Esophagus mucosa (tissue), 1 donor: Measurements from ENCODE around the gene SEMA6A. TPM values are rescaled to one million over a fixed set of nuclear protein-coding genes. Genes with fewer than 3 reads are reported as not detected.
"Not testable (repeated sequence)": the region's sequence is repeated elsewhere in the genome, so short reads cannot be mapped to it uniquely, and the experiment has no call there.

Source experiments
- ATAC-seq: fragments of 200-7000 bp; cut with Tn5 transposase; one replicate; pipeline ENCODE4 v1.9.1; 2020
- total RNA-seq: library from RNA; stranded (reverse); gene quantifications from one replicate; pipeline ENCODE4 v1.2.4, GENCODE V29; 2023
- donor health status: DM: yes; HTN: yes; CAD: no.

The SEMA6A gene
- total RNA-seq, 1 donor from 2014 or later, result 6.1 TPM

DNA sequence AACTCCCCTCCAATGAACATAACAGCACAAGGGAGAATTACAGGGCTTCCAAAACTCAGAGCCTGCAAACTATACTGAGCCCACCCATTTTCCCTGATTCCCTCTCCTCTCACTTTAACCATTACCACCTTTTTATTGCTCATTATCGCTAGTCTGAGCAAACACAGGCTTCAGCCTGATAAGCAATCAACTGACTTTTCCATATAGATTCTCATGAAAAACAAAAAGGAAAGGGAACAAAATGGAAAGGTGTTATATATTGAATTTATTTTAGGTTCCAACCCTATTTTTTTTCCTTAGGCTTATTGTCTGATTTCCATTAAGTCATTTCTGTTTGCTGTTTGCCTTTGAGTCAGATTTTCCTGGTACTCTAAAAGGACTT lies 27.9 kb downstream of the SEMA6A start:
- no peak for ATAC-seq

DNA sequence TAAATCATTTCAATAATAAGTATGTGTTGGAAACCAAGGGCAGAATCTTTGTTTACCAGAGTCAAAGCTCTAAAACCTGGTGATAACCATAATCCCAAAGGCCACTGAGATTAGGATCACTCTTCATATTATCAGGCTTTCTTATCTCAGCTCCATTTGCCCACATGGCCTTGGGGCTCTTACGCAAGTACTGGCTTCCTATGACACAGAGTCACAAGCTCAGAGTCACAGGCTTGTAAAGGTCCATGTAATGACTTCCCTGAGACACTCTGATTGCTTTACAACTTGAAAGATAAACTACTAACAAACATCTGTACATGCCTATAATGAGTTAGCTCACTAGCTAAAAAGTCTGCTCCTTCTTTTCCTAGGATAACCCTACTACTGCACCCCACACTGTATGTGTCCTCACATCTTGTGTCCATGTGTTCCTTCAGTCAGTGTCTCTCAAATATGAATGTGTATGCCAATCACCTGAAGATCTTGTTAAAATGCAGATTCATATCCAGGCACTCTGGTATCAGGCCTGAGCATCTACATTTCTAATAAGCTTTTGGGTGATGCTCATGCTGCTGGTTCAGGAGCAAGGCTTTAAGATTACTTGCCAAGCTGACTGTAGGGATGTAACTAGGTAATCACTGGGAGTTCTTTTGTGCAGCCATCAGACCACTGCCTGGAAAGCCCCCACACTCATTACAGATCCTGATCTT lies 28.4 kb downstream of the SEMA6A start:
- no peak for ATAC-seq

DNA sequence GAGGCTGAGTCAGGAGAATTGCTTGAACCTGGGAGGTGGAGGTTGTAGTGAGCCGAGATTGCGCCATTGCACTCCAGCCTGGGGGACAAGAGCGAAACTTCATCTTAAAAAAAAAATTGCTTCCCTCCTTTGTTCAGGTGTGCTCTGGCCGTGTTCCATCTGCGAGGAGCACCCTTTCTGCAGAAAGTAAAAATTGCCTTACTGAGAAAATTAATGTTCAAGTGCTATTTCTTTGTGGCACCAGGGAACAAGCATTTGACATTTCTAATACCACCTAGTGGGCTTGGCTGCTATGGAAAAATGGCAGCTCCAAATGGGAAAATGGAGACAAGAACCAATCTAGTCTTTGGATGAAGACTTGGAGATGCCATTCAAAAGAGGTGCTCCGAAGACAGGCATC lies 29.2 kb downstream of the SEMA6A start:
- ATAC-seq, result not testable (repeated sequence)

DNA sequence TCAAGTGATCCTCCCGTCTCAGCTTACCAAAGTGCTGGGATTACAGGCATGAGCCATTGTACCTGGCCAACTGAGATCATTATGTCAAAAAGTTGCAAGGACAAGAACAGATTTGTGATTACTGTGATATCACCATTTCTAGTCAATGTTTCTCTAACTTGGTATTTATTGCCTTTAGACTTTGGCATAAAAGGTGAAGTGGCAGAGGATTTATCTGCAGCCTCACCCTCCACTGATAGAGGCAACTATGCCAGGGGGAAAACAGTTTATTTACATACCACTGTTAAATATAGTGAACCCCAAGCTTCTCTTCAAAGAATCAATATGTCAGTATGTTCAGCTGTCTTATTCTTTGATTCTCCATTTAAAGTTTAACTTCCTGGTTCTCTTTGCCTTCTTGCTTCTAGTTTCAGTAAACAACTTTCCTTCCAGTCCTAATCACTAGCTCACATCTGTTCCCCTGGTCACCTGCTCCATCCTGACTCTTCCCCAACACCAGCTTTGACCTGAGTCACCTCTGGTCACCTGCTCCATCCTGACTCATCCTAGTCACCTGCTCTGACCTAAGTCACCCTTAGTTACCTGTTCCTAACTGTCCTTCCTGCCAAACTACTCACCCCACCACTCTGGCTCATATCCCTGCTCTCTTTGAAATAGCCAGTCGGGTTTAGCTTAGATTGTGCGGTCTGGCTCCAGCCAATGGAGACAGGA lies 29.9 kb downstream of the SEMA6A start:
- ATAC-seq, result peak; percentile 32

DNA sequence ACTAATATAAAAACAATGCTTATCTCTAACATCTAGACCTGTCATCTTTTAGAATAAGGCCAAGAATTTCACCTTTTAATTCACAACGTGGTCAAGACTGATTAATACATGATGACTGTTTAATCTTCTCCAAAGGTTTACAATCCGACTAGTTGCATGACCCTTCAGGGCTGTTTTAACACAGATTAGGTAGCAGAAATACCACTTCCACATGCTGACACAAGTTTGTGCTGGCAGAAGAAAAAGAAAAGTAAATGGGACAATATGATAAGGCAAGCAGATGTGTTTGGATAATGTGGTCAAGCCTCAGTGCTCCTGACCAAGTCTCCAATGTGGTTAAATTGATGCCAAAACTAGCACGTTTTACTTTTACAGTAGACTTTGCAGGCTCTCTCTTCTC lies 31.1 kb downstream of the SEMA6A start:
- ATAC-seq, result no peak

DNA sequence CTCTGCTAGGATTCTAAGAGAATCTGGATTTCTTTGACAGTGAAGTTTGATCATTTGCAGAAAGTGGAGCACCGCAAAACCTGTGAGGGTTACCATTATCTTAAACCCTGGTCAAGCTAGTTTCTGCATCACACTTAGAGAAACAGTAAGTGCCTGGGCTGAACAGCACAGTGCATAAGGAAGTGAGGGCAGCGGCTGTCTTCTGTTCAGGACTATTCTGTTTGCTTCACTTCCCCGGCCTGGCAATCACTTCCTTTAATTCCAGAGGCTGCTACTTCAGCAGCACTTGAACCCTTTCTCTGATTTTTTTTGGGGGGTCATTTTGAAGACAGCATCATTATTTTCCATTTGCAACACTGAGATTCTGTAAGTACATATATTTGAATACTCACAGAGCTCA lies 32.0 kb downstream of the SEMA6A start:
- no peak for ATAC-seq

DNA sequence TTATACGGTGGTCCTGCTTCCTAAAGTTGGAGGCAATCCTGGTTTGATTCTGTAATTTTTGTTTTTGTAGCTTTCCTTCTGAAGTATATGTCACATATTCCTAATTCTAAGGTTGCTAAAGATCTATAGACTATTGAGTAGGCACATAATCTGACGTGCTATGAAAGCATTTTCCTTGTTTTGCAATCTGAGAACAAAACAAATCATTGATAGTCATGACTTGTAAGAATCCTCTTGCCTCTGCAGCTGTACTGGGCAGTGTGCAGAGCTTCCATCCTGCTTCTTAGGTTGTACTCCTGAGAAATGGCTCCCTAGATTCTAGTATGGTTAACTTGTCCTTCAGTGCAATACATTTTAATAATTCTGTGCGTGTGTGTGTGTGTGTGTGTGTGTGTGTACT lies 35.4 kb downstream of the SEMA6A start:
- no peak for ATAC-seq

DNA sequence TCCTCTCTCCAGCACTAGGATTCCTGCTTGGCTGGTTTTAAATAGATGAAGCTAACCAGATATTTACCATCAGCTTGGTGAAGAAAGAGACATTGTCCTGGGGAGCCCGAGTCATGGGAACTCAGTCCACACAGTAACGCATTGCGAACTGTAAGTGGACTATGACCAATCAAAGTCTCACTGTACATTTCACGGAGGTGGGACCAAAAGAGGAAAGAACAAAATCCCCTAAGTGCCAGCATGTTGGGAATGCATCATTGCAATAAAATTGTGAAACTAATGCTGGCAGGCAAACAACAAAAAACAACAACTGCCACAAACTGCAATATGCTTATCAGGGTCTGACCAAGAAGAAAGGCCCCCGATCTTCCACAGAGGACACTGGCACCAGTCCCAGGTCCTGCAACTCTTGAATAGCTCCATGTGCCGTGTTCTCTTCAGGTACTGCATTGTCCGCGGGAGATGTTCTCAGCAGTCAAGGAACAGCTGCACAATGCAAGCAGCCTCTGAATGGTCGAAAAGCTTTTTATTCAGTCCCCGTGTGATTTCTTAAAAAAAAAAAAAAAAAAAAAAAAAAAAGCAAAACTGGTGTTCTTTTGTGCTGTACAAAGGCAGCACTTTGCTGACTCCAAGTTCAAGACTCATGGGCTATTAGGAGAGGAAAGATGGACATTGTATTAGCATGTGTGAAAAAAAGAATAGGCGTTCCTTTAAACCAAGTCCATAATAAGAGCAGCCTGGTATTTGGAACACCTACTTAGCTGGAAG lies 38.1 kb downstream of the SEMA6A start:
- ATAC-seq, result no peak

DNA sequence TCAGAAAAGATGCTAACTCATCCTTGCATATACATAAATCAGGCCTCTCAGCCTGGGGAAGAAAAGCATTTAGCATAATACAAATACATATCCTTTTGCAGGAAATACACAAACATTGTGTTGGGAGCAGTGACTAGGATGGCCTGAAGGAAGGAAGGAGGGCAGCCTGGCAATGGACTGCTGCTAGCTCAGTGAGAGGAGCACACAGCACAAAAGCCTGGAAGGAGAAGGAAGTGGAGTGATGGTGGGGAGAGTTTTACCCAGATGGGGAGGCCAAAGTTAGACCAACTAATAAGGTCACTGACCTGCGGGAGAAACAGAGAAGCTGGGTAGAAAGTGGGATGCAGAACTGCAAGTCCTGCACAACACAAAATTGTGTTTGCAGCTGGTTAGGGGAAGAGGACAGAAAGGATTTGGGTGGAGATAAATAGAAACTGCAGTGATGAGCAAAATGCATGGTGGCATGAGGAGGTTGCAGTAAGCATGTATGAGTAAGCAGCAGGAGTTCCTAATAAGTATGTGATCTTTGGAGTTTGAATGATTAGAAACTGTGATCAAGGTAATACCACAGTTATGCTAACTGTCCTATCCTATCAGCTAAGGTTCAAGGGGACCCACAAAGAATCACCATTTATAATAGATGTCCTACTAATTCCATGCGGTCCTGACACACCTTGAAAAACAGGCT lies 39.5 kb downstream of the SEMA6A start:
- no peak for ATAC-seq

DNA sequence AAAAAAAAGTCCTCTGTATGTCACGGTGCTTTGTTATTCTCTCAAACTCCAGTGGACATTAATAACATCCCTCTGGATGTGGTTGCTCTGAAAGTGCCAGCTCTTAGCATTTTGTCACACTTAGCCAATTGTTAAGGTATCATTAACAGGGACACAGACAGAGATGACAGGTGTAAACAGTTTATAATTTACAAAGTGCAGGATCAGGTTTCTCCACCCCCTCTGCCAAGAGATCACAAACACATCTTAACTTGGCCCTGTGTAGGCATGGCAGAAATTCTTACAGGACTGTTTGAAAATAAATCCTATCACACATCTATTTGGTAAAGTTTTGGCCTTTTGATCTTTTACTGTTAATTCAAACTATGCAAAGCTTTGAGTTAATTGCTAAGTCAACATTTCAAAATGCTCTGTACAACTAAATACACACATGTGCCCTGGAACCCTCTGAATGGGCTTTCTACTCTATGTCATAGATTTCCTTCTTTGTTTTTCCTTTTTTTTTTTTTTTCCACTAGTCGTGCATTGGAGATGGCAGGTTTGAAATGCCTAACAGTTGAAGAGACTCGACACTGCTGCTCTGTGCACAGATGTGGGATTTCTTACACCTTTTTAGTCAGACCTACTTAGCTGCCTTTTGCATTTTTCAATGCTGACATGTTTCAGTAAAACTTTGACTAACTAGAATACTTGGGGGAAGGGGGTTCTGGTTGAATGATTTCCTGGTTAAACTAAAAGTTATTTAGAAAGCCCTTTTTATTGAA lies 41.7 kb downstream of the SEMA6A start:
- no peak for ATAC-seq

DNA sequence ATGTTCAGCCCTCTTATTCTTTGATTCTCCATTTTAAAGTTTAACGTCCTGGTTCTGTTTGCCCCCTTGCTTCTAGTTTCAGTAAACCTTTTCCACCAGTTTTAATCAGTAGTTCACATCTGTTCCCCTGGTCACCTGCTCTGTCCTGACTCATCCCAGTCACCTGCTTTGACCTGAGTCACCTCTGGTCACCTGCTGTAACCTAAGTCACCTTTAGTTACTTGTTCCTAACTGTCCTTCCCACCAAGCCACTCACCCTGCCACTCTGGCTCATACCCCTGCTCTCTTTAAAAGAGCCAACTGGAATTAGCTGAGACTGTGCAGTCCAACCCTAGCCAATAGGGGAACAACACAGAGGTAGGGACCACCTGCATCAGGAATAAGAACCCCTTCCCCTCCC lies 43.0 kb downstream of the SEMA6A start:
- no peak for ATAC-seq

DNA sequence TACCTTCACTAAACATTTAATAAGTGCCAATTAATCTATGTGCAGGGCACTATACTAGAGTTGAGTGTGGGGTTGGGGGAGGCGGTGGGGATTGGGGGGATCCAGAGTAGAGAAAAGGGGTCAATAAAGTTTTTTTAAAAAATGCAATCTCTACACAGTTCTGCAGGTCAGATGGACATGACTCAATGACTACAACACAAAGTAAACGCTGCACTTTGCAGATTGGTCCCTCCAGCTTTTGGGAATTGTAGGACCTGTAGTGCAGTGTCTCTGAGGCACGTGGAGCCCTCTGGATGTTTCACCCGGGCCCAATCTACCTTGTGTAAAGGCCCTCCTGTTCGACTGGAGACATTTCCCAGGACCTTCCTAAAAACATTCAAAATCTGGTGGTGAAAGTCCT lies 43.5 kb downstream of the SEMA6A start:
- ATAC-seq, result no peak

DNA sequence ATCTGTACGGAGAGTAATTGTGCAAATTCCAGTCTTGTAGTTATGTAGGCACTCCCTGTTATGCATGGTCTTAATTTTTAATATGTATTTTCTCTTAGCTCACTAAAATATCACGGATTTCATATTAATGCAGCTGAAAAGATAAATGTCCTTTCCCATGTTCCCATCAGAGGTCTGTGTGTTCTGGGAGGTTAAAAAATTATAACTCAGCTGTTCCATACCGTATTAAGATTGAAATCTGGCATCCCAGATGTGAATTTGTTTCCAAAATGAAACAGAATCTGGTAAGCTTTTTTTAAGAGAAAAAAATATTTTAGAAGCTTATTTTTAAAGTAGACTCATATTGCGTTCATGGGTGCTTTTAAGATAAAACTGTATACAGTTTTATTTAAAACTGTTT lies 44.3 kb downstream of the SEMA6A start:
- no peak for ATAC-seq

DNA sequence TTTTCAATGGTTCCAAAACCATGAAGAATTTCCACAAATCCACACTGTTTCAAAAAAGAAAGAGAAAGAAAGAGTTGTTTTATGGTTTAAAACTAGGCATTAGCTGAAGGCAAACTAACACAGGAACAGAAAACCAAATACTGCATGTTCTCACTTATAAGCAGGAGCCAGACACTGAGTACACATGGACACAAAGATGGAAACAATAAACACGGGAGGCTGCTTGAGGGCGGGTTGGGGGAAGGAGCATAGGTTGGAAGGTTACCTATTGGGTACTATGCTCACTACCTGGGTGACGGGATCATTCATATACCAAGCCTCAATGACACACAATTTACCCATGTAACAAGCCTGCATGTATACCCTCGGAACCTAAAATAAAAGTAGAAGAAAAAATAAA lies 45.0 kb downstream of the SEMA6A start:
- ATAC-seq, result no peak

DNA sequence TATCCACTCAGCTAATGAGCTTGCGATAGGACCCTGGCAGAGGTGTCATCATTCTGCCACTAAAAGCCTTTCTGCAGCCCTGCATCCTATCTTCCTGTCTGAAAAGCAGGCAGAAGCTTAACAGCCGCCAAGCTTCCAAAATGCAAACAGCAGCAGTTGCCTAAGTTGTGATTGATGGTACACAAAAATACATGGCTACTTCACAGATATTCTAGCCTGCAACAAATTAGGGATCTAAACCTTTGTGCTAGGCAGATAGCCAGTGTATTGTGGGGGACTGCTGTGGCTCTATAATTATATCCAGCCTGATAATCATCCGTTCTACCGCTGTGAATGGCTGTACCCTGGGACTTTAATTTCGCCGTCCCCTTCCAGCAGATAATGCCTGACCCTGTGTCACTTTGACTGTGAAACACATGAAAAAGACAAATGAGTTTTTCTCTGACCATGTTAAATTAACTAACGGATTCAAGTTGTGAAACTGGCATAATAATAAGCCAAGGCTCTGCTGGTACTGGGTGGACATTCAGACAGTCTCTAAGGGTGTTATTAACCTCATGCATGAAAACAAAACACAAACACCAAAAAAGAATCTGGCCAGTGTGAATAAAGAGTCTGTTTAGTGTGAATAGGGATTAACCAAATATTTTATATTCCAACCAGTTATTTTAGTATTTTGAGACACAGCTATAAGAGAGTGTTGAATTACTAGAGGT lies 45.9 kb downstream of the SEMA6A start:
- ATAC-seq, result no peak

DNA sequence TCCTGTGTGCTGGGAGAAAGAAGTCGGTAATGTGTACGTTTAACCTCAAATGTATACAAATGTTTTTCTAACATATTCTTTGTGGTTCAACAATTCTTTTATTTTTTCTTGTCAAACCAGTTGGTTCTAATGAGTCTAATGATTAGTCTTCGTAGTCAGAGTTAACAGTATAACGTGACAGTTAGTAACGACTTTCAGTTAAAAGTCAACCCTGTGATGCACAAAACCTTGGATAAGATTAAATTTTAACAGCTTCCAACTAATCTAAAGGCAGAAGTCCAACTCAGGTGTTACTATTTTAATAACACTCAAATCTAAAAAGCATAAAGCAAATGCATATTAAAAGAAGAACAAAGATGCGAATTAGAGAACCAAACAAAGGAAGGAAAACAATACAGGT lies 47.0 kb downstream of the SEMA6A start:
- ATAC-seq, result no peak

DNA sequence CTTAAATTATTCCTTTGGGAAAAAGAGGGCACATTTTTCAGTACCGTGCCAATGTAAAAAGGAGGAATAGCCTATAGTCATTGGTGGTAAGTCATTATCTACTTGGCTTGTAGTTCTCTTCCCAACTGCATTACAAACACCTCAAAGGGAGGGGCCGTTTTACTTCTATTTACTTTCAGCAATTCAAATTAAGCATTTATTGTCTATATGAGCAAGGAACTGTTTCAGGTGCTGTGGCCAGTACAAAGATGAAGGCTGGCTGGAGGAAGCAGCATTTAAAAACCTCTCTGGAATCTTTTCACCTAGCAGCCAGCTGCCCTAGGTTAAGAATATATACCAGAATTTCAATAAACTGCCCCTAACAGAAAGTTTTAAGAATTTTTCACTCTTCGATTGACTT lies 48.9 kb downstream of the SEMA6A start:
- no peak for ATAC-seq

DNA sequence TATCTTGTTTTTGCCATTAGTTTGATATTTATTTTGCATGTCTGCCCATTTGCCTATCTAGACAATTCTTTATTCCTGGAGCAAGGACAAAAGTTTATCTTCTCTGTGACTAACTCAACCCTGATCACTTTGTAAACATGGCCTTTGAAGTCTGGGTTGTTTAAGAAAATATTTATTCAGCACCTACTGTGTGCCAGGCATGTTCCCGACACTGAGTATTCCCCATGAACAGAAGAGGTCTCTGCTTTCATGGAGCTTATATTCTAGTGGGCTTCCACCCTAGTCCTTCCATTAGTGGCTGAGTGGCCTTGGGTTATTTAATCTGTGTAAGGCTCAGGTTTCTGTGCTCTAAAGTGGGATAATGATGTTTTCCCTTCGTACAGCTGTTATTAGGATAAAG lies 49.7 kb downstream of the SEMA6A start:
- no peak for ATAC-seq

DNA sequence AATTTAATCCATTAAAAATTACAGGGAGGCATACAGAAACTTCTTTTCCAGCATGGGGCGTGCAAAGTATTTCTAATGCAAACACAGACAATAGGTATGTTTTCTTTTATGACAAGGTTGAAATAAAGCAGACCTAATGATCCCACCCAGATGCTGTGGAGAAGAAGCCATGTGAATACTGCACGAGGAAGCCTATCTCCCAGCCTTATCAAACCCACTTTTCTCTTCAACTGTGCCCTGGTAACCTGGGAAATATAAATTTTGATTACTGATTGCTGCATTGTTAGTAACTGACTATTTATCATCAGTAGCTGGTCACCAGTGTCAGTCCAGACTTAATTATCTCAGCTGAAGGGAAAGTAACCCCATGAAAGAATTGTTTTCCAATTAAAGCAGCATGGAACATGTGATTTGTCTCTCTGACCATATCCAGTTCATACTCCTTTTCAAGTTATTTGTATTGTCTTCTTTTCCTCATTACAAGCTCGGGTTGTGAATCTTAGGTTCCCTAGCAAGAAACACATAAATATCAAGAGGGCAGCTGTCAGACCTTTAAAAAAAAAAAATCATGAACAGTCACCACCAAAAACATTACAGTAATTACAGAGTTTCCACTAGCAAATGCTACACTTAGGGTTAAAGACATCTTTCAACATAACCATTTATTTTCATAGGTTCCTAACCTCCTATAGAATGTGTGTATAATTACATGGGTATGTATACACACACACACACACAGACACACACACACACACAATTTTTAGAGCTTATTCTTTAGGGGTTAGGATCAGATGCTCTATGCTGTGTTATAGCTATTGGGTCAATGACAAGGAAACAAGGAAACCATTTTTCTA lies 50.3 kb downstream of the SEMA6A start:
- no peak for ATAC-seq

DNA sequence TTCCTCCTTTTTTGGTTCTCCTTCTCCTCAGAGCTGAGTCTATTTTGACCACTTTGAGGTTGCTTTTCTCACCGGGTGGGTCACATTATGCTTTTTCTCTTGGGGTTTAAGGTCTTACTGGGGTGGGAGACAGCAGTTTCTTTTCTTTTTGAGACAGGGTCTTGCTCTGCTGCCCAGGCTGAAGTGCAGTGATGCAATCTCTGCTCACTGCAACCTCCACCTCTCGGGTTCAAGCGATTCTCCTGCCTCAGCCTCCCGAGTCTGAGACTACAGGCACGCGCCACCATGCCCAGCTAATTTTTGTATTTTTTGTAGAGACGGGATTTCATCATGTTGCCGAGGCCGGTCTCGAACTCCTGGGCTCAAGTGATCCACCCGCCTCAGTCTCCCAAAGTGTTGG lies 51.4 kb downstream of the SEMA6A start:
- ATAC-seq, result not testable (repeated sequence)
